Body of pancreas (tissue), 4 donors: ENCODE results near the gene UBE4A. TPM values are rescaled to one million over a fixed set of nuclear protein-coding genes. Genes with fewer than 3 reads are reported as not detected.

Source experiments
- ATAC-seq: fragments of 150-250 bp; one replicate; pipeline ENCODE4 v1.9.1; 2016
- DNase-seq, 4 donors: peaks; one replicate each; pipeline ENCODE4 v3.0.0-alpha.2; 2019
- H3K27ac ChIP-seq, 4 donors: fragments of 200-600 bp; sonication (generic); 1 replicate in 3 of 4; 2 replicates in 1 of 4; pipeline versions ENCODE4 v1.5.1 to v1.6.1; 2016 to 2019; ENCODE audit warnings: mild to moderate bottlenecking in 1 of 4, mixed read lengths in 1 of 4, moderate library complexity in 1 of 4
- H3K27me3 ChIP-seq, 2 donors: fragments of 200-600 bp; sonication (generic); one replicate each; pipeline ENCODE4 v1.6.0; 2016; ENCODE audit warnings: mild to moderate bottlenecking in 1 of 2
- H3K36me3 ChIP-seq, 2 donors: fragments of 200-600 bp; sonication (generic); replicated peaks in 1 of 2; 2 replicates each; pipeline ENCODE4 v1.5.1; 2016; ENCODE audit warnings: low read depth in 2 of 2; ENCODE audit not compliant: insufficient read depth in 1 of 2
- H3K4me1 ChIP-seq: fragments of 200-600 bp; sonication (generic); one replicate; pipeline ENCODE4 v1.6.0; 2016
- H3K4me3 ChIP-seq, 2 donors: fragments of 200-600 bp; sonication (generic); 1 replicate in 1 of 2; 2 replicates in 1 of 2; pipeline ENCODE4 v1.5.1; 2016 to 2019
- H3K9me3 ChIP-seq, 3 donors: fragments of 200-600 bp; sonication (generic); 1 replicate in 2 of 3; 2 replicates in 1 of 3; pipeline ENCODE4 v1.5.1; 2016
- CTCF ChIP-seq, 7 experiments: fragments of 450-650 bp in 4 of 7; fragments of 200-600 bp in 3 of 7; sonication (generic) in 3 of 7; IDR thresholded peaks; one replicate each; pipeline ENCODE4 v1.5.1; 2016 to 2019; ENCODE audit warnings: antibody characterized with exemption in 7 of 7
- POLR2A ChIP-seq, 3 donors: fragments of 450-650 bp; IDR thresholded peaks; one replicate each; pipeline ENCODE4 v1.6.1; 2016; ENCODE audit warnings: antibody characterized with exemption in 3 of 3, mild to moderate bottlenecking in 2 of 3
- WGBS, 2 donors: methylation state at CpG; one replicate each; pipeline ENCODE4 v1.1.5; 2017; 5-methylcytosine and 5-hydroxymethylcytosine counted together
- intact Hi-C: fragments of 100-400 bp; cut with DNase I; formaldehyde crosslinking; loops from one replicate; pipeline ENCODE4 v1.15.1; 2023
- total RNA-seq, 2 donors: library from RNA; depleted of rRNA; stranded (reverse); fragments of >200 nt; gene quantifications; one replicate each; pipeline ENCODE4 v1.1.0, GENCODE V29; 2016

Gene UBE4A
- 10 to 100 TPM; 29.6 to 31.3 TPM for total RNA-seq

DNA sequence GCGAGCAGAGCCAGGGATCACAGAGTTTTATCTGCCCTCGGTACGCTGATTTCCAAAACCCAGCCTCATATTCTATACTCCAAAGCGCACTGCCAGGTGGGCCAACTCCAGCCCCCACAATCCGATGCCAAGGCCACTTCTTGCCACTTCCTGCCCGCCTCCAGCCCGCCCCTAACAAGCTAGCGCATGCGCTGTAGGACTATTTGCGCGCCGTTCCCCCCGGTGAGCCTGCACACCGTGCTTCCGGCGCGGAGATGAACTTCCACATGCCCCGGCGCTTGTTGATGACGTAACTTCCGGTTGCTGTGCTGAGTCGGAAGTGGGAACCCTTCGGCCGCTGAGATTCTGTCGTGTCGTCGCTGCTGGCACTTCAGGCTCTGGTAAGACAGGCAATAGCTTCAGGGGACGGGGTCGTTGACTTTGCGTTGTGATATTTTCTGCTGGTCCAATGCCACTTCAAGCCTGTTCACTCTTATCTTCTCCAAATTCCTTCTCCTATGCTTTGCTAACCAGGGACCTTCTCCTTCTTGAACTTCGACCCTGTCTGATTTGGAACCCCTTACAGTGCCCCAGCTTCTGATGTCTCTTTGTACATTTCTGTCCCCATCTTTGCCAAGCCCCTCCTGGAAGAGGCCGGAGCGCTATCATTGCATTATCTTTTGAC, at the start of gene UBE4A:
Gene UBE4A (plus strand): TSS at position 306 of the 664 bp plus-strand sequence. CDS start 5,481 bp downstream, outside the sequence.
- WGBS, 2 donors = 2 to 4% methylated on average over 27 to 33 of the region's 33 CpGs
- Histone ChIP-seq H3K4me3 (peak within 1 kb of the TSS; percentile 75 to 77), H3K9me3 (no peaks in the 10 kb centered on the region), H3K4me1 (peaks cover 27% of the 10 kb centered on the region), H3K27me3 (no peaks in the 10 kb centered on the region), H3K27ac (peak within 1 kb of the TSS in 3 of 4 donors; percentile 47 to 70 (median 68)), H3K36me3 (no peaks in the 10 kb centered on the region)
- intact Hi-C loops = no loop called here
- TF ChIP-seq CTCF (IDR thresholded peaks at IDR 0.05) (no peak), POLR2A (IDR thresholded peaks at IDR 0.05) (peak; percentile 39 to 85 (median 77))
- ATAC-seq (peak; percentile 98), DNase-seq (peak; percentile 97 to 98 (median 97))

GRCh38 chr11:118310271-118310670, 49.1 kb upstream of the UBE4A start:
- Histone ChIP-seq H3K27me3 (no peaks in the 10 kb centered on the region), H3K27ac (no peak overlapping the region), H3K9me3 (no peaks in the 10 kb centered on the region), H3K36me3 (no peaks in the 10 kb centered on the region), H3K4me3 (no peak overlapping the region), H3K4me1 (peaks cover 10% of the 10 kb centered on the region)
- ATAC-seq (no peak), DNase-seq (no peak)
- TF ChIP-seq POLR2A (IDR thresholded peaks at IDR 0.05) (no peak), CTCF (IDR thresholded peaks at IDR 0.05) (no peak)
- WGBS, 2 donors = 82 to 83% methylated on average over 3 of the region's 3 CpGs
- intact Hi-C loops = no loop called here

GRCh38 chr11:118310781-118311485, 48.5 kb upstream of the UBE4A start:
- TF ChIP-seq POLR2A (IDR thresholded peaks at IDR 0.05) = no peak
- no peak for TF ChIP-seq CTCF (IDR thresholded peaks at IDR 0.05)
- H3K4me1 ChIP-seq = peaks cover 16% of the 10 kb centered on the region
- ATAC-seq = no peak
- H3K36me3 ChIP-seq = no peaks in the 10 kb centered on the region
- no peaks in the 10 kb centered on the region for H3K9me3 ChIP-seq
- no peak for DNase-seq
- no peaks in the 10 kb centered on the region for H3K27me3 ChIP-seq
- 57 to 58% methylated on average over 3 of the region's 3 CpGs for WGBS, 2 donors
- intact Hi-C loops = no loop called here
- no peak overlapping the region for H3K4me3 ChIP-seq
- H3K27ac ChIP-seq = no peak overlapping the region

DNA sequence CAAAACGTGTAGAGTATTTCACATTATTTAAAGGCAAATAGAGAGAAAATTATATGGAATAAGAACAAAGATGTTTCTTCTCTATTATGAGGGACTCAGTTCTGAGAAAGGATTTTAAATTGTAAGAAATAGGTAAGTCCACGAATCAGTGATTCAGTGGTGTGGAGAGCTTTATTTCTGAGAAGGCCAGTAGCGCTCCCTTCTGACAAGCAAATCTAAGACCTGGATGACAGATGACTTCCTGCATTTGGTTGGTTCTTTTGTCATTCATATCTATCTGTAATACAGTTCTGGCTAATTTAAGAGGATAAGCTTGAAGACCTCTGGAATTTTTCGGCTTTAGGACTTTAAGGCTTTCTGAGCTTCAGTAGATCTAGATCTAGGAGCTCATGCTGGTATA, 47.9 kb upstream of the UBE4A start:
- intact Hi-C loops = no loop called here
- no peak for TF ChIP-seq POLR2A (IDR thresholded peaks at IDR 0.05)
- DNase-seq = no peak
- WGBS, 2 donors = 64 to 66% methylated on average over 4 of the region's 4 CpGs
- Histone ChIP-seq H3K9me3 (no peaks in the 10 kb centered on the region), H3K36me3 (no peaks in the 10 kb centered on the region), H3K4me3 (no peak overlapping the region), H3K27me3 (no peaks in the 10 kb centered on the region), H3K4me1 (peaks cover 21% of the 10 kb centered on the region), H3K27ac (no peak overlapping the region)
- ATAC-seq = no peak

DNA sequence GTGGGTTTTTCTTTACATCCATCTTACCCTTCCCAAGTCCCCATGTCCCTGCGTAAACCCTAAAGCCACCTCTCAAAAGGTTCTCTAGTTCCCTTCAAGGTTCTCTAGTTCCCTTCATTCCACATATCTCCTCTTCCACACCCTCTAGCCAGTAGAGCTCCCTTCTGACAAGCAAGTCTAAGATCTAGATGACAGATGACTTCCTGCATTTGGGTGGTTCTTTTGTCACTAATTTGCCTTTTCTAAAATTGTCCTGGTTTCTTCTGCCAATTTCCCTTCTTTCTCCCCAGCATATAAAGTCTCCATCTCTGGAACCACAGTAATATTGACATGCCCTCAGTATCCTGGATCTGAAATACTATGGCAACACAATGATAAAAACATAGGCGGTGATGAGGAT, 47.1 kb upstream of the UBE4A start:
- 79 to 85% methylated on average over 2 of the region's 2 CpGs for WGBS, 2 donors
- intact Hi-C loops = no loop called here
- TF ChIP-seq POLR2A (IDR thresholded peaks at IDR 0.05) = no peak
- no peak overlapping the region for H3K4me3 ChIP-seq
- no peaks in the 10 kb centered on the region for H3K36me3 ChIP-seq
- no peaks in the 10 kb centered on the region for H3K27me3 ChIP-seq
- H3K4me1 ChIP-seq = peaks cover 28% of the 10 kb centered on the region
- DNase-seq (no peak), ATAC-seq (no peak)
- H3K27ac ChIP-seq = no peak overlapping the region
- no peaks in the 10 kb centered on the region for H3K9me3 ChIP-seq
